Stomach (tissue), 9 donors: Measurements from ENCODE around the gene KRTAP10-4. TPM values are rescaled to one million over a fixed set of nuclear protein-coding genes. Genes with fewer than 3 reads are reported as not detected.

Experiments used
- DNase-seq, 2 donors: peaks; one replicate each; pipeline versions ENCODE4 v3.0.0 to v3.0.0-alpha.2; 2013 to 2019
- H3K27ac ChIP-seq, 5 donors: fragments of 200-600 bp in 4 of 5; sonication (generic) in 4 of 5; one replicate each; pipeline ENCODE4 v1.5.1; 2013 to 2019; ENCODE audit warnings: mild to moderate bottlenecking in 1 of 5, moderate library complexity in 1 of 5
- H3K27me3 ChIP-seq, 3 donors: fragments of 200-600 bp; sonication (generic); one replicate each; pipeline ENCODE4 v1.5.1; 2017 to 2019; ENCODE audit warnings: mixed run types in 1 of 3
- H3K36me3 ChIP-seq, 4 donors: fragments of 200-600 bp; sonication (generic); 1 replicate in 3 of 4; 2 replicates in 1 of 4; pipeline ENCODE4 v1.5.1; 2016 to 2019
- H3K4me1 ChIP-seq, 4 donors: fragments of 200-600 bp; sonication (generic); one replicate each; pipeline ENCODE4 v1.5.1; 2016 to 2019
- H3K4me3 ChIP-seq, 4 donors: fragments of 200-600 bp; sonication (generic) in 3 of 4; one replicate each; pipeline ENCODE4 v1.5.1; 2016 to 2019; ENCODE audit warnings: mild to moderate bottlenecking in 1 of 4
- H3K9me3 ChIP-seq, 4 donors: fragments of 200-600 bp; sonication (generic); one replicate each; pipeline ENCODE4 v1.5.1; 2016 to 2019
- CTCF ChIP-seq, 7 experiments: fragments of 450-650 bp in 4 of 7; fragments of 200-600 bp in 3 of 7; sonication (generic) in 3 of 7; IDR thresholded peaks; one replicate each; pipeline ENCODE4 v1.5.1; 2016 to 2019; ENCODE audit warnings: antibody characterized with exemption in 7 of 7, control low read depth in 2 of 7, mild to moderate bottlenecking in 1 of 7
- EP300 ChIP-seq: sonication (generic); formaldehyde crosslinking; IDR thresholded peaks from one replicate; pipeline ENCODE4 v1.6.1; 2017; ENCODE audit warnings: antibody characterized with exemption
- POLR2A ChIP-seq, 4 donors: fragments of 450-650 bp; IDR thresholded peaks; one replicate each; pipeline ENCODE4 v1.6.1; 2016; ENCODE audit warnings: antibody characterized with exemption in 4 of 4, control low read depth in 2 of 4, mild to moderate bottlenecking in 1 of 4, moderate library complexity in 1 of 4
- POLR2AphosphoS5 ChIP-seq, 3 donors: sonication (generic); formaldehyde crosslinking; IDR thresholded peaks; one replicate each; pipeline ENCODE4 v1.6.1; 2016; ENCODE audit warnings: antibody characterized with exemption in 3 of 3
- WGBS, 5 donors: extraction: QIAGEN DNeasy Blood & Tissue Kit in 3 of 5; methylation state at CpG; one replicate each; pipeline versions ENCODE4 v1.1.5 to v1.1.7; 2013 to 2018; 5-methylcytosine and 5-hydroxymethylcytosine counted together
- intact Hi-C: fragments of 100-400 bp; cut with DNase I; formaldehyde crosslinking; loops from one replicate; pipeline ENCODE4 v1.15.1; 2023; ENCODE audit warnings: low total_unique reads
- polyA plus RNA-seq, 3 donors: library from polyadenylated mRNA; stranded (reverse); fragments of 200-250 nt; gene quantifications; one replicate each; pipeline ENCODE4 v1.2.3, GENCODE V29; 2013
- total RNA-seq, 5 donors: library from RNA; depleted of rRNA; stranded (reverse); fragments of >200 nt; gene quantifications; one replicate each; pipeline versions ENCODE4 v1.1.0 to v1.2.3, GENCODE V29; 2014 to 2016
- donor health status: healthy with polysubstance abuse.
- donor health status: Bipolar disorder and iron deficiency.
- donor health status: healthy.

The KRTAP10-4 gene
- total and polyA plus RNA-seq, 8 donors = not detected

GRCh38 chr21:44550807-44551206, 22.7 kb upstream of the KRTAP10-4 start:
- H3K4me1 ChIP-seq = peaks cover 0 to 9% (median 9%) of the 10 kb centered on the region in 4 donors
- peaks cover 0 to 15% (median 5%) of the 10 kb centered on the region in 4 donors for H3K9me3 ChIP-seq
- no peak overlapping the region for H3K4me3 ChIP-seq
- WGBS, 5 donors = 44 to 59% (median 53%) methylated on average over 8 to 10 of the region's 10 CpGs
- no peak for DNase-seq
- no peaks in the 10 kb centered on the region for H3K36me3 ChIP-seq
- TF ChIP-seq CTCF (IDR thresholded peaks at IDR 0.05) (no peak), POLR2AphosphoS5 (IDR thresholded peaks at IDR 0.05) (no peak), EP300 (no peak), POLR2A (IDR thresholded peaks at IDR 0.05) (no peak)
- intact Hi-C loops = no loop called here
- peaks cover 0 to 54% (median 10%) of the 10 kb centered on the region in 3 donors for H3K27me3 ChIP-seq
- no peak overlapping the region for H3K27ac ChIP-seq

GRCh38 chr21:44551340-44551961, 22.1 kb upstream of the KRTAP10-4 start, which contains the start of gene KRTAP10-2:
TSS of gene KRTAP10-2 (minus strand) at chr21:44551505. CDS start at chr21:44551458, 47 bp downstream.
- 42 to 67% (median 45%) methylated on average over 15 to 17 of the region's 17 CpGs for WGBS, 5 donors
- Histone ChIP-seq H3K4me3 (no peak within 1 kb of the TSS), H3K27me3 (peaks cover 0 to 60% (median 10%) of the 10 kb centered on the region in 3 donors), H3K27ac (no peak within 1 kb of the TSS), H3K9me3 (peaks cover 0 to 10% (median 2%) of the 10 kb centered on the region in 4 donors), H3K4me1 (peaks cover 0 to 9% (median 9%) of the 10 kb centered on the region in 4 donors), H3K36me3 (no peaks in the 10 kb centered on the region)
- TF ChIP-seq CTCF (IDR thresholded peaks at IDR 0.05) = no peak
- TF ChIP-seq POLR2AphosphoS5 (IDR thresholded peaks at IDR 0.05) = no peak
- TF ChIP-seq EP300 = no peak
- TF ChIP-seq POLR2A (IDR thresholded peaks at IDR 0.05) = no peak
- DNase-seq = peak in 1 of 2 donors; percentile 21
- intact Hi-C loops = no loop called here

- 85 to 100% (median 91%) methylated on average over 4 to 6 of the region's 6 CpGs for WGBS, 5 donors
- TF ChIP-seq CTCF (IDR thresholded peaks at IDR 0.05) (no peak), POLR2AphosphoS5 (IDR thresholded peaks at IDR 0.05) (no peak), POLR2A (IDR thresholded peaks at IDR 0.05) (no peak), EP300 (no peak)
- Histone ChIP-seq H3K36me3 (no peaks in the 10 kb centered on the region), H3K27ac (no peak overlapping the region), H3K4me1 (peaks cover 0 to 9% (median 9%) of the 10 kb centered on the region in 4 donors), H3K9me3 (peaks cover 0 to 6% (median 0%) of the 10 kb centered on the region in 4 donors), H3K4me3 (no peak overlapping the region), H3K27me3 (peaks cover 0 to 67% (median 14%) of the 10 kb centered on the region in 3 donors)
- intact Hi-C loops = no loop called here
- peak in 1 of 2 donors; percentile 21 for DNase-seq
Measured at GRCh38 chr21:44552136-44552535, 21.4 kb upstream of the KRTAP10-4 start.

- intact Hi-C loops = no loop called here
- peaks cover 0 to 6% (median 0%) of the 10 kb centered on the region in 4 donors for H3K9me3 ChIP-seq
- H3K36me3 ChIP-seq = no peaks in the 10 kb centered on the region
- no peak for DNase-seq
- peaks cover 0 to 9% (median 9%) of the 10 kb centered on the region in 4 donors for H3K4me1 ChIP-seq
- peaks cover 0 to 70% (median 19%) of the 10 kb centered on the region in 3 donors for H3K27me3 ChIP-seq
- 73 to 81% (median 78%) methylated on average over 9 to 13 of the region's 13 CpGs for WGBS, 5 donors
- H3K4me3 ChIP-seq = no peak overlapping the region
- TF ChIP-seq EP300 = no peak
- no peak for TF ChIP-seq POLR2AphosphoS5 (IDR thresholded peaks at IDR 0.05)
- no peak for TF ChIP-seq CTCF (IDR thresholded peaks at IDR 0.05)
- no peak for TF ChIP-seq POLR2A (IDR thresholded peaks at IDR 0.05)
- H3K27ac ChIP-seq = no peak overlapping the region
Measured at GRCh38 chr21:44552681-44553080, 20.8 kb upstream of the KRTAP10-4 start.
